OCI-LY1 (cell line): Measurements from ENCODE around the gene WIPF1.

Source experiments
- H2AFZ ChIP-seq: fragments of 200-600 bp; sonication (generic), shearing (Covaris generic); 2 replicates; pipeline ENCODE4 v1.6.0; 2014; ENCODE audit warnings: antibody characterized with exemption, mild to moderate bottlenecking, low read length
- H3F3A ChIP-seq: fragments of 200-600 bp; sonication (generic), shearing (Covaris generic); 2 replicates; pipeline ENCODE4 v1.6.0; 2014; ENCODE audit warnings: mild to moderate bottlenecking, antibody characterized with exemption, low read length, moderate library complexity; ENCODE audit not compliant: insufficient read depth
- H3K27ac ChIP-seq: fragments of 200-600 bp; sonication (generic); 2 replicates; pipeline ENCODE4 v1.5.1; 2014; ENCODE audit warnings: low read length, mixed run types, mild to moderate bottlenecking, low read depth; ENCODE audit not compliant: poor library complexity, severe bottlenecking
- H3K27me3 ChIP-seq: fragments of 200-600 bp; sonication (generic); 2 replicates; pipeline ENCODE4 v1.6.0; 2014; ENCODE audit warnings: antibody characterized with exemption, mild to moderate bottlenecking, low read length, moderate library complexity; ENCODE audit not compliant: insufficient read depth
- H3K36me3 ChIP-seq: fragments of 200-600 bp; sonication (generic); 2 replicates; pipeline ENCODE4 v1.6.1; 2014; ENCODE audit warnings: mild to moderate bottlenecking, antibody characterized with exemption, low read length, moderate library complexity, mixed read lengths; ENCODE audit not compliant: insufficient read depth
- H3K4me1 ChIP-seq: fragments of 200-600 bp; sonication (generic); 2 replicates; pipeline ENCODE4 v1.5.1; 2014; ENCODE audit warnings: mild to moderate bottlenecking, low read length, moderate library complexity; ENCODE audit not compliant: insufficient read depth, severe bottlenecking
- H3K4me2 ChIP-seq: fragments of 200-600 bp; sonication (generic), shearing (Covaris generic); 2 replicates; pipeline ENCODE4 v1.6.1; 2014; ENCODE audit warnings: low read length
- H3K4me3 ChIP-seq: fragments of 200-600 bp; sonication (generic); 2 replicates; pipeline ENCODE4 v1.5.1; 2014; ENCODE audit warnings: low read length, low read depth, mild to moderate bottlenecking, mixed read lengths; ENCODE audit not compliant: poor library complexity, severe bottlenecking
- H3K79me2 ChIP-seq: fragments of 200-600 bp; shearing (Covaris generic); 2 replicates; pipeline ENCODE4 v1.6.1; 2016; ENCODE audit warnings: mixed run types, low read length, mixed read lengths; ENCODE audit not compliant: insufficient read depth
- H3K9ac ChIP-seq: fragments of 200-600 bp; sonication (generic), shearing (Covaris generic); 2 replicates; pipeline ENCODE4 v1.6.1; 2014; ENCODE audit warnings: mild to moderate bottlenecking, low read length, mixed read lengths
- H3K9me2 ChIP-seq: fragments of 200-600 bp; sonication (generic), shearing (Covaris generic); 2 replicates; pipeline ENCODE4 v1.6.1; 2014; ENCODE audit warnings: low read depth, mild to moderate bottlenecking, low read length, mixed read lengths
- H3K9me3 ChIP-seq: fragments of 200-600 bp; shearing (Covaris generic); 2 replicates; pipeline ENCODE4 v1.6.1; 2014; ENCODE audit warnings: low read length, mixed read lengths
- H4K20me1 ChIP-seq: fragments of 200-600 bp; sonication (generic), shearing (Covaris generic); 2 replicates; pipeline ENCODE4 v1.6.0; 2016; ENCODE audit warnings: mild to moderate bottlenecking, low read length; ENCODE audit not compliant: insufficient read depth
- CTCF ChIP-seq: fragments of 200-600 bp; sonication (generic), shearing (Covaris generic); IDR thresholded peaks from 2 replicates; pipeline ENCODE4 v1.5.1; 2017; ENCODE audit warnings: mild to moderate bottlenecking, antibody characterized with exemption, low read length, moderate library complexity, mixed read lengths
- EZH2 ChIP-seq: fragments of 200-600 bp; sonication (generic), shearing (Covaris generic); IDR thresholded peaks from 2 replicates; pipeline ENCODE4 v1.8.0; 2017; ENCODE audit warnings: borderline replicate concordance, mixed run types, mild to moderate bottlenecking, antibody characterized with exemption, low read length, moderate library complexity, mixed read lengths

Gene WIPF1

GRCh38 chr2:174524527-174524926 is 73.1 kb downstream of the WIPF1 start:
- Histone ChIP-seq H3K27ac (no peak overlapping the region), H3K9me3 (no peaks in the 10 kb centered on the region; the same call in 1 of the 2 replicates), H2AFZ (no peak overlapping the region), H3K79me2 (no peaks in the 10 kb centered on the region), H3K4me2 (no peak overlapping the region), H3K9ac (no peak overlapping the region), H3K9me2 (no peaks in the 10 kb centered on the region), H3K36me3 (no peaks in the 10 kb centered on the region; the same call in 1 of the 2 replicates), H3K4me3 (no peak overlapping the region), H3F3A (no peaks in the 10 kb centered on the region), H3K27me3 (no peaks in the 10 kb centered on the region; the same call in 1 of the 2 replicates), H3K4me1 (peaks cover 1% of the 10 kb centered on the region), H4K20me1 (no peaks in the 10 kb centered on the region)
- no peak for TF ChIP-seq EZH2
- no peak for TF ChIP-seq CTCF

GRCh38 chr2:174522553-174522952 is 75.1 kb downstream of the WIPF1 start:
- Histone ChIP-seq H3K27ac (no peak overlapping the region), H3K4me3 (no peak overlapping the region), H3K27me3 (no peaks in the 10 kb centered on the region; the same call in 1 of the 2 replicates), H3K79me2 (no peaks in the 10 kb centered on the region), H4K20me1 (no peaks in the 10 kb centered on the region), H3K9me2 (no peaks in the 10 kb centered on the region), H2AFZ (no peak overlapping the region), H3K36me3 (no peaks in the 10 kb centered on the region), H3K4me1 (no peaks in the 10 kb centered on the region), H3F3A (no peaks in the 10 kb centered on the region), H3K4me2 (no peak overlapping the region), H3K9me3 (no peaks in the 10 kb centered on the region), H3K9ac (no peak overlapping the region)
- no peak for TF ChIP-seq EZH2
- peak; percentile 47; the same call in 1 of the 2 replicates for TF ChIP-seq CTCF

- Histone ChIP-seq H3K27ac (no peak overlapping the region), H2AFZ (no peak overlapping the region), H3K36me3 (no peaks in the 10 kb centered on the region), H3K79me2 (no peaks in the 10 kb centered on the region), H3K9me2 (no peaks in the 10 kb centered on the region), H3K4me1 (no peaks in the 10 kb centered on the region), H3K4me3 (no peak overlapping the region), H3K9ac (no peak overlapping the region), H4K20me1 (no peaks in the 10 kb centered on the region), H3K4me2 (no peak overlapping the region), H3K27me3 (no peaks in the 10 kb centered on the region; the same call in 1 of the 2 replicates), H3F3A (no peaks in the 10 kb centered on the region), H3K9me3 (no peaks in the 10 kb centered on the region)
- TF ChIP-seq CTCF, result no peak
- TF ChIP-seq EZH2, result no peak
Observed at GRCh38 chr2:174518395-174518794, 79.2 kb downstream of the WIPF1 start.
